HG02885 (cell line): ENCODE measurements around the gene SLC16A14.

Experiments
- ATAC-seq: cut with Tn5 transposase; IDR thresholded peaks from one replicate; pipeline ENCODE4 v1.9.1; 2021; ENCODE audit warnings: mild to moderate bottlenecking; ENCODE audit not compliant: unreplicated experiment, poor library complexity

Gene SLC16A14

DNA sequence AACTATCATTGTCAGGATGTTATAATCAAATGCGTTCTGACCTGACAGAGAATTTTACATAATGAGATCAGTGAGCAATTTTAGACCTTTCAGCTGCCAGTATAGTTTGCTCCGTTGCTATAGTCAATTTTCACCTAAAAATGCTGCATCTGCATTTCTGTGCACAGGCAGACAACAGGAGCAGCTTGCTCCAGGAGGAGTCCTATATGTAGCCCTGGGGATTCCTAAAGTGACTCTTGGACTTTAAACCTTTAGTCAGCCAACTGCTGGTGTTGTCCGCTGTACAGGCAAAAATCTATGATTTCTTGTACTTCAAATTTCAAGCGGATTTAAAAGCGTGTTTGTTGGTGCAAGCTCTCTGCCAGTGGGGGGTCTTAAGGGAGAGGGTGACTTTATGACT lies 25.7 kb downstream of the SLC16A14 start:
- no peak for ATAC-seq

DNA sequence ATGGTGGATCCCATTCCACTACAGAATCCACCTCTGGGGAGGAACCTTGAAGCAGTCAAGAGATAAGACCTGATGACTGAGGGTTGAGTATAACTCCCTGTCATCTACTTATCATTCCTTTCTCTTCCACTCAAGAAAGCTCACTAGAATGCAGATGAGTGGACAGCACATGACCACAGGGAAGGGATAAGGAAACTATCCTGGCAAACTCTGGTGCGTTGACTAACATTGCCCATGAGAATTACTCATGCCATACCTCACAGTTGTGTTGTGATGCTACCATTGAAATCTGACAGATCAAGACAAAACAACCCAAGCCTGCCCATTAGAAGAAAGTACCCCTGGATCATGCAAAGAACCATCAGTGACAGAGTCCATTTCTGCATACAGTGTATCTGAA lies 26.5 kb downstream of the SLC16A14 start:
- ATAC-seq = no peak

DNA sequence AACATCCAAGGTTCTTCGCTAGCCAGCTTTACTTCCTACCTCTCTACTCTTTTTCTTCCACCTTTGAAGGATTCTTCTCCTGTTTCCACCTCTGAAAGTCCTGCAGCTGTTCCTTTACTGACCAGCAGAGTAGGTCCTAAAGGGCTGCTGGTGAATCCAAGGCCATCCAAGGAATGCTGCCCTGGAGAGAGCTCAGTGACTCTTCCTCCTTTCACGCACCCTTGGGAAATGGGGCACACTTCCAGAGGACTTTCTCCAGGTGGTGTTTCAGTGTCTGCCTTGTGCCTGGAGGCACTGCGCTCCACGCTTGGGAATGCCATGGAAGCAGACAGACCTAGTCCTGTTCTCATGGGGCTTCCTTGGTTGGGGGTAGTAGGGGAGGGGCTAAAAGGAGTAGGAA lies 45.4 kb downstream of the SLC16A14 start:
- ATAC-seq = no peak

DNA sequence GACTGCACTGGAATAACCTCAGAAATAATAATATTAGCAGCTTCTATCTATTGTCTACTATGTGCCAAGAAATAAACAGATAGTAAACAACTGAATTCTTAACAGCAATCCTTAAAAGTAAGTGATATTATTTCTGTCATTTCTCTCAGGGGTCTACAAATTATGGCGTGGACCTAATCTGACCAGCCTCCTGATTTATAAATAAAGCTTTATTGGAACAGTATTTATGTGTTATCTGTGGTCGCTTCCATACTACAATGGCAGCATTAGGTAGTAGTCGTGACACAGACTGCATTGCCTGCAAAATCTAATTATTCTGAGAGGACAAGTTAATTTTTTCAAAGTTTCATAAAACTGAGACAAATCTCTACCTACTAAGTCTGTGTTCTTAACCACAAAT lies 49.0 kb downstream of the SLC16A14 start:
- ATAC-seq = no peak

DNA sequence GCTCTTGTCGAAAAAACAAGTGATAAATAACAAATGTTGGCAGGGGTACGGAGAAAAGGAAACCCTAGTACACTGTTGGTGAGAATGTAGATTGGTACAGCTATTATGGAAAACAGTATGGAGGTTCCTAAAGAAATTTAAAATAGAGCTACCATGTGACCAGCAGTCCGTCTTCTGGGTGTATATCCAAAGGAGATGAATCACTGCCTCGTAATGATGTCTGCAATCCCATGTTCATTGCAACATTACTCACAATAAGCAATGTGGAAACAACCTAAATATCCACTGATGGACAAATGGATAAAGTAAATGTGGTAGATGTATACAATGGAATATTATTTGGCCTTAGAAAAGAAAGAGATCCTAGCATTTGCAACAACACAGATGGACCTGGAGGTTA lies 50.6 kb downstream of the SLC16A14 start:
- no peak for ATAC-seq

DNA sequence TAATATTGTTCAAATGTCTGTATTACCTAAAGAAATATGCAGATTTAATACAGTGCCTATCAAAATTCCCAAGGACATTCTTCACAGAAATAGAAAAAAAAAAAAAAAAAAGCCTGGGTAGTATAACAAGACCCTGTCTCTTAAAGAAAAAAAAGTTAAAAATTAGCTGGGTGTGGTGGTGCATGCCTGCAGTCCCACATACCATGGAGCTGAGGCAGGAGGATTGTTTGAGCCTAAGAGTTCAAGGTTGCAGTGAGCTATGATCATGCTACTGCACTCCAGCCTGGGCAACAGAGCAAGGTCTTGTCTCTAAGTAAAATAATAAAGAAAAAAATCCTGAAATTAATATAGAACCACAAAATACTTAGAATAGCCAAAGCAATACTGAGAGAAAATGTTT lies 51.9 kb downstream of the SLC16A14 start:
- no peak for ATAC-seq

DNA sequence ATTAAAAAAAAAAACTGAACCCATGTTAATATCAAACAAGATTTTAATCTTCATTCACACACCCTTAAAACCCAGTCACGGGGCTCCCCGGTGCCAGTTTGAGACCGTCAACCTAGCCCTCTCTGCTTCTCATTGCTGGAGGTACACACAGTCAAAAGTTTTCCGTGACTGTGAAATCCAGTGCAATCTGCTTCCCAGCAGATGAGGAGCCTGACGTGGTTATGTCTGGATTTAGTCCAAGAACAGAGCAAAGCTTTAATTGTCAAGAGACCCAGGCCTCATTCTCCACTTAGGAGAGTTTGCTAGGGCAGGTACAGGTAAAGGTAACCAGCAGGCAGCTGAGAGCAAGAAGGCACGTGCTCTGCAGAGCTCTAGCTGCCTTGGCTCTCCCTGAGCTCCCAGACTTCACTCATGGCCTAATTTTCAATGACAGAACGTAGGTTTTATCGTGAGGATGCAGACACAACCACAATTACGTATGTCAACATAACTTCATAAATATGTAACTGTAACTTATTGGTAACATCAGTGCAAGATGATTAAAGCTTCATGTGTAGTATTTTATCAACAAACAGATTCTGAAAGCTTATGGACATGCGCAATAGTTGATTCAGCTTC lies 56.3 kb downstream of the SLC16A14 start:
- ATAC-seq = no peak

DNA sequence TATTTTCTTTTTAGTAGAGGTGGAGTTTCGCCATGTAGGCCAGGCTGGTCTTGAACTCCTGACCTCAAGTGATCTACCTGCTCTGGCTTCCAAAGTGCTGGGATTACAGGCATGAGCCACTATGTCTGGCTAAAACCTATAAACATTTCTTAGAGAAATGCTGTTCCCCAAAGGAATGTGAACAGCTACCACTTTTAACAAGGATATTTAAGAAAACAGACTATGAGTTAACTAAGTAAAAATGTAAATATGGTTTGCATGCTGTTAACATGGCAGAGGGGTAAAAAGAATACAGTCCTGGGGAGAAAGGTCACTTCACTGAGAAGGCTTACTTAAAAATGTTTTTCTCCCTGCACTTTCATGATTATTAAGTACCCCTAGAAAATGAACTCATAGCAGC lies 57.1 kb downstream of the SLC16A14 start:
- no peak for ATAC-seq

DNA sequence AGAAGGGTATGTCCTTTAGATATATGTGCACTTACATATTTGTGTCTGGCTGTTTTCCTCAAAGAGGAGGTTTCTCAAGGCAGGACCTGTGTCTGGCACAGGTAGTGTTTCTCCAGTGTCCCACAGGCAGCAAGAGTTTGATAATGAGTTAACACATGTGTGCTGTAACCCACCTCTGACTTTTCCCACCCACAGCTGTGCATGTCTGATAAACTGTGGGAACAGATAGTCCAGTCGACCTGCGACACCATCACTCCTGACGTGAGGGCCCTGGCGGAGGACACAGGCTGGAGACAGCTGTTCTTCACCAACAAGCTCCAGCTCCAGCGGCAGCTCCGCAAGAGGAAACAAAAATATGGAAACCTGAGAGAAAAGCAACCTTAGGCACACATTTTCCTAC lies 58.2 kb downstream of the SLC16A14 start:
- no peak for ATAC-seq

DNA sequence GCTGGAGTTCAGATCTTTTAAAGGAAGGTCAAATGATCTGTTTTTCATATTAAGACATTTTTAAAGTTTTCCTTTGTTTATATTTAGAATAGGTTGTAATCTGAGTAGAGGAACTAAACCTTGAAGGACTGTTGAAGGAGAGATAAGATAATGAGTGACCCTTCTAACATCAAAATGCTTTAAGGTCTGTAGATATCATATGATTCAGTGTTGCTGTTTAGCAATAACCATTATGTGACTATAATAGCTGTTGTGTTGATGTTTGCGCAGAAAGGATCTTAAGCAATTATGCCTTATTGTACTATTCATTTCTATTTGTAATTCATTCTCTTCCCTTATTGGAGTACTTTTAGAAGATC lies 60.0 kb downstream of the SLC16A14 start:
- ATAC-seq = no peak

DNA sequence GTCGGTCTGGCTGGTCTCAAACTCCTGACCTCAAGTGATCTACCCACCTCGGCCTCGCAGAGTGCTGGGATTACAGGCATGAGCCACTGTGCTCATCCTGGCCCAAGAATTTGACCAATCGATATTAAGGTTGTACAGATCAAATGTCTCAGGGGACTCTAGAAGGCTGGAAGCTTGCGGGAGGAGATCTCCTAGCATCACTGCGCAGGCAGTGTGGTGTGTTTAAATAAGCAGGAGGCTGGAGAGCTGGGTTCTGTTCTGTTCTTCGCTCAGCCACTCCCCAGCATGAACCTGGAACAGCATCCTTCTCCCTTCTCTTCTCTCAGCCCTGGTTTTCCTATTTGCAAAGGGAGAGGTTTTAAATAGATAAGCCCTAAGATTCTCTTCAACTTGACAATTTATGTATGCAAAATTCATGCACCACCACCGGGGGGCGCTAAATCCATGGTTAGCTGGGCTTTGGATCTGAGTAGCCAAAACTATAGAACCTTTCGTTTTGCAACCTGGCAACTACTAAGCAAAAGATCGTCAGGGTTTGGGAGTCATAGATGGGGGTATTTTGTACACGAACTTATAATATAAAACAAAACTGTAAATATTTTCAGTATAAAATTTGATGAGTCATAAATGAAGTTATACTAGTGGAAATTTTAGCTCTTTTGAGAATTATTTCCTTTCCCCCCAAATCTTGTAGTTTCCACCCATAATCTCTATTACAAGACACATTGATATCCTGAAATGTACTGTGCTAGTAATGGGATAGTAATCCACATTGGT lies 60.6 kb downstream of the SLC16A14 start:
- no peak for ATAC-seq

DNA sequence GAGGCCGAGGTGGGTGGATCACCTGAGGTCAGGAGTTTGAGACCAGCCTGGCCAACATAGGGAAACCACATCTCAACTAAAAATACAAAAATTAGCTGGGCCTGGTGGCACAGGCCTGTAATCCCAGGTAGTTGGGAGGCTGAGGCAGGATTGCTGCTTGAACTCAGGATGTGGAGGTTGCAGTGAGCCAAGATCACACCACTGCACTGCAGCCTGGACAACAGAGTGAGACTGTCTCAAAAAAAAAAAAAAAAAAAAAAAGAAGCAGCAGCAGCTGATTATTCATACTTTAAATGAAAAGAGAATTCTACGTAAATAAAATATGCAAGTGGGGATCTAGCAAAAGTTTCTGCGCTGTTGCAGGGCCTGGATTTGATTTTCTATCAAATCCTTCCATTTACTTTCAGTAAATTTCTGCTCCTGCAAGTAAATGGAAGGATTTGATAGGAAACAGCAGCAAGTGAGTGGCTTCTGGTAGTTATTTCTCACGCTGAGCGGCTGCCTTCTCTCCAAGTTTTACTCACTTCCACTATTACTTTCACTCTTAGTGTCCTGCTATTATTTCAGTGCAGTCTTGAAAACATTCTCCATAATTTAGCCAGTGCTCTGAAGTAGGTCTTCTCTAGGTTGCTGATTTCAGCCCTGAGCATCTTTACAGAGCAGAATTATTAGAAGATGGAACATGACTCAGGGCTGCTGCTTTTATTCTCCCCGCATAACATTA lies 68.4 kb downstream of the SLC16A14 start:
- peak; percentile 94 for ATAC-seq

DNA sequence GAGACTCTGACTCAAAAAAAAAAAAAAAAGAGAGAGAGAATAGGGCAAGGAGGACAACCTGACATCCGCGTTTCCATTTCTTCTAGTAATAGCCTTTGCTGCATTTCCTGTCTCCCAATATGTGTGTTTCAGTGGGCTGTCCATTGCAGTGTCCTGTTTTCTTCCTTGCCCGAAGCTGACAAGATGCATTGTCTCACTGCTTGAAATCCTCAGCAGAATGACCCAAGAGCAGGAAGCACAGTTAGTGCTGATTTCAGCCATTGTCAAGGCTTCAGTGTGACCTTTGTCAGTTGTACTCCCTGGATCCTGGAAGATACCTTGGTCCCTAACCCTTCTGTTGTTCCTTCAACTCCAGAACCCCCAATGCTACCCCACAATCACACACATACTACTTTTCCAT lies 71.2 kb downstream of the SLC16A14 start:
- ATAC-seq = no peak

DNA sequence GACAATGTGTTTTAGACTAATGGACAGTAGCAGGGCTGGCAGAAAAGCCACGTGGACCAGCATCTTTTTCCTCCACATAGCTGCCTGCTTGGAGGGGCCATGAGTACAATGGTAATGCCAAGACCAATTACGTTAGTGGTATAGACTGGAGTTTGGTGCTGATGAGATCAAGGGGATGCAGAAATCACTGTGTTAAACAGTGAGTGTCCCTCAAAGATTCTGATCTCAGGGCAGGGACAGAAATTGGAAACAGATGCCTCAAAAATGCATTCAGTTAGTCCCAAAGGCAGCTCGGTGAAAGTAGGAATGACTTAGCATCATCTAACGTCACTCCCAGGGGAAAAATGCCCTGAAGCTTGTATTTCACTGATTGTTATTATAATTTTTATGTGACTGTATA lies 72.4 kb downstream of the SLC16A14 start:
- ATAC-seq = no peak

DNA sequence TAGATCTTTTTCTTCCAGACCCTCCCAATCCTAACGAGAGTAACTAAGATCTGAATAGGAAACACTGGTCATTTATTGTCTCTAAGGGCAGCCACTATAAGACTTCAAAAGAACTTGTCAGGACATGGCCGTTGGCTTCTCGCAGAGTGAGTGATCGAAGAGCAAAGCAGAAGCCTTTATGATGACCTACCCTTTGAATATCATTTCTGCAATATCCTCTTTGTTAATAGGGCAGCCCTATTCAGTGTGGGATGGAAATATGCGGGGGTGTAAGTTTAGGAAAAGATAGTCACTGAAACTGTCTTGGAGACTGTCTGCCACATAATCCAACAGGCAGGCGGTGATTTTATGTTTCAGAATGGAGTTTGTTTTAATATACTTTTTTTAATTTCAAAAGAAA lies 75.5 kb downstream of the SLC16A14 start:
- no peak for ATAC-seq
